Activated CD4-positive, CD25-positive, alpha-beta regulatory T cell treated with anti-CD3 and anti-CD28 coated beads, Interleukin-2, amount 50 U/mL, for 72 hours (primary cell): ENCODE measurements around the gene ATP1B1.
"Not testable (repeated sequence)": the region's sequence is repeated elsewhere in the genome, so short reads cannot be mapped to it uniquely, and the experiment has no call there.

ENCODE experiments used
- DNase-seq: peaks from one replicate; pipeline ENCODE4 v3.0.0; 2021

The ATP1B1 gene

DNA sequence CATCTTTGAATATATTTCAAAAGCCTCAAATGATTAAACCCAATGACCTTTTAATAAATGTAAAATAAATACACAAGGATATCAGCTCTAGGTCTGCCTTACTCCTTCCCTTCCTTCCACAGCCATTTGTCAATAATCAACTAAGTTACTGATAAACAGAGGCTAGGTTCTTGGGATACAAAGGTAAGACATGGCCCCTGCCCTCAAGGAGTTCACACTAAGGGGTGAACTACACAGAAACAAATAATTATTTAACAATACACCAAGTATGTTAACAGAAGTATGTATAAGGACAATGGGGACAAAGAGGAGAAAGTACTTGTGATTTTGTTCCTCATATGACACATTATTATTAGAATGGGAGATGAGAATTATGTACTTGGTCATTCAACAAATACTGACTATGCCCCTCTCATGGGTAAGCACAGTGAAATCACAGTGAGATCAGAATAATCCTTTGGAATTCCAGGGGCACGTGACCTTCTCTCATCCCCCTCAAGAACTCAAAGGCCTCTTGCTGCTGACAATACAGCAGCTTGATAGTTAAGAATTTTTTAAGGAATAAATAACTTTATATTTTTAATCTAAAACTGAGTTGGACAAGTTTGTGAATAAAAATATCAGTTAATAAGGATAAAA, 40.2 kb downstream of the ATP1B1 start:
- no peak for DNase-seq

DNA sequence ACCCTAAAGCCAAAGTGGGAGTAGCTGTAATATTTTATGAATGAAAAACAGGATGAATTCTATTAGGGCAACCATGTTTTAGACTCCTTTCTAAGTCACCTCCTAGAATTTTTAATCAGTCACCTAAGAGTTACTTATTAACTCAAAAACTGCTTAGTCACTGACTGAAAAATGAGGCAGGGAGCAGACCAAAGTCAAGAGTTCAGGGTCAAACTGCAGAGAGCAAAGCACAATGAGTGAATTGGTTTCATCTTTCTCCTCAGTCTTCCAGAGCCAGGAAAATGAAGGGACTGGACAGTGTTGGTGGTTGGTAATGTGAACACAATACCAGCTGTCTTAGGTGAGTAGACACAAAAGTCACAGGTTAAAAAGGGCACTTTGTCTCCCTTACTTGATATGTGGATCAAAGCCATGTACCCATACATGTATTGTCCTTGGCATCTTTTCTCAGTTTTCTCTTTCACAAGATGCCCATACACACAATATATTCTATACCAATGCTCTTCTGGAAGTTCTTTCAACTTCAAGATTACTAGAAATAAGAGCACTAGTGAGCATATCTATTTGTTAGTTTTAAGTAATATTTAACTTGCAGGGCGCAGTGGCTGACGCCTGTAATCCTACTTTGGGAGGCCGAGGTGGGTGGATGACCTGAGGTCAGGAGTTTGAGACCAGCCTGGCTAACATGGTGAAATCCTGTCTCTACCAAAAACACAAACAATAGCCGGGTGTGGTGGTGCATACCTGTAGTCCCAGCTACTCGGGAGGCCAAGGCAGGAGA, 42.2 kb downstream of the ATP1B1 start:
- no peak for DNase-seq

DNA sequence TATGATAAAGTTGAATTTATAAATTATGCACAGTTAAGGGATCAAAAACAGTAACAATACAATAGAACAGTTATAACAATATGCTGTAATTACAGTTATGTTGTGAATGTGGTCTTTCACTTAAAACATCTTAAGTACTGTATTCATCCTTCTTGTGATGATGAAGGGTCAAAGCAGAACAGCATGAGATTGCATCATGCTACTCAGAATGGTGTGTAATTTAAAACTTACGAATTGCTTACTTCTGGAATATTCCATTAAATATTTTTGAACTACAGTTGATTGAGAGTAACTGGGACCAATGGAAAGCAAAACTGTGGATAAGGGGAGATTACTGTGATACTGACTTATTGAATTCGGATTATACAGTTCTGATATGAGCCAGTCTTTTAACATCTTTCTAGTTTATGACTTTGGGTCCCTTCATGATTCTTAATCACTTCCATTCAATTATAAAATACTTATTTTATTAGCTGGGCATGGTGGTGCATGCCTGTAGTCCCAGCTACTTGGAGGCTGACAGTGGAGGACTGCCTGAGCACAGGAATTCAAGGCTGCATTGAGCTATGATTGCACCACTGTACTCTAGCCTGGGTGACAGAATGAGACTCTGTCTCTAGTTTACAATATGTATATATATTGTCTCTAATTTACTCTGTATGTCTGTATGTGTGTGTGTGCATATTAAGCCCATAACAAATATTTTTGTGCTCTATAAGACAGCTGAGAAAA, 43.2 kb downstream of the ATP1B1 start:
- no peak for DNase-seq

DNA sequence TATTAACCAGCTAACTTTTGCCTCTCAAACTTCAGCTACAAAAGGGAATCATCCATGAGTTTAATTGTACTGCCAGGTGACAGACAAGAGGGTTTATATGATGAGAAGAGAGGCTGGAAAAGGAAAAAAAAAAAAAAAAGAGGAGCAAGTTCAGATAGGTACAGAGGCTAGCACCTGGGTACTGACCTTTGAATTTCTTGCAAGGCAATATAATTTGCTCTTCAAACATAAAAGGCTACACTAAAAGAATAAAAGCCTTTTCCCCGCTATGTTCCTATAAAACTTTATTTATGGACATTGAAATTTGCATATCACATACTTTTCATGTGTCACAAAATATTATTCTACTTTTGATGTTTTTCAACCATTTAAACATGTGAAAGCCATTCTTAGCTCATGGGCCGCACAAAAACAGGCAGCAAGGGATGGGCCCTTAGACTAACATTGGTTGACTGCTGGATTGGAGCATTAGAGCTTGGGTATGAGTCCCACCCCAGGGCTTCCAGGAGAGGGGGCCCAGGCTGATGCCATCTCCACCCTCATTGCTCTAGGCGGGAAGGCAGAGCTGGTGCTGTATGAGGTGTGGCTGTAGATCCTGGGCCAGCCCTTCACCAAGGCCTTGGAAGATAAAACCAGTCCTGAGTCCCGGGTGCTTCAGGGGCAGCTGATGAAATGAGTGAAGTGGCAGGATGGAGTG, 44.3 kb downstream of the ATP1B1 start:
- no peak for DNase-seq

DNA sequence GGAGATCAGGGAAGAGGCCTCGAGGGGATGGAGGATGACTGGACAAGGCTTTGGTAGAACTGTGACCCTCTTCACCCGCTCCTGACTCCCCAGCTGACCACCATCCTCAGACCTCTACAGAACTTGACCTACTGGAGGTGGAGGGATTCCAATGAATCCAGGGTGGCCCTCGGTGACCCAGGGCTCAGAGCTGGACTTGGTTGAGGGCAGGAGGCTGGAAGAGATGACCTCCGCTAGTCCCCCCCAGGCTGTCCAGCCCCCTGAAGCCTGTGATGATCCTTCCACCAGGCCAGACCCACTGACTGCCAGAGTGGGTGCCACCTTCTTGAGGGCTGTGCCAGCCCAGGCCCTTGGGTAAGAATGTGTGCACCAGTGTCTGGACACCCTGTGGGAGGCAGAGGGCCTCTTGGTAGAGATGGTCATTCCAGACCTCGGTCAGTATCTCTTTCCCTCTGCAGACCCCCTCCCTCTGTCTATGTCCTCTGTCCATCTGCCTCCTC, 44.9 kb downstream of the ATP1B1 start:
- DNase-seq: no peak

DNA sequence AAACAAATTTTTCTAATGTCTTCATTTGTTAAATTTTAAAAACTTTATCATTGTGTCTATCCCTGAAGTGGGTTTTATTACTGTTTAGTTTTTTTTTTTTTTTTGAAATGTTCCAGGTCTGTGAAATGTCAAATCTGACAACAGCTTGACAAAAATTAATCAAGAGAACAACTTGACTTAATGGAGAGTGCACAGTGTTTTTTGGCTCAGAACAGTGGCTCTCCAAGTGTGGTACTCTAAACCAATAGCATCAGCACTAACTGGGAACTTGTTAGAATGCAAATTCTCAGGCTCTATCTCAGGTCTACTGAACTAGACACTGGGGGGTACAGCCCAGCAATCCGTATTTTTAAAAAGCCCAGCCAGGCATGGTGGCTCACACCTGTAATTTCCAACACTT, 49.2 kb downstream of the ATP1B1 start:
- no peak for DNase-seq

DNA sequence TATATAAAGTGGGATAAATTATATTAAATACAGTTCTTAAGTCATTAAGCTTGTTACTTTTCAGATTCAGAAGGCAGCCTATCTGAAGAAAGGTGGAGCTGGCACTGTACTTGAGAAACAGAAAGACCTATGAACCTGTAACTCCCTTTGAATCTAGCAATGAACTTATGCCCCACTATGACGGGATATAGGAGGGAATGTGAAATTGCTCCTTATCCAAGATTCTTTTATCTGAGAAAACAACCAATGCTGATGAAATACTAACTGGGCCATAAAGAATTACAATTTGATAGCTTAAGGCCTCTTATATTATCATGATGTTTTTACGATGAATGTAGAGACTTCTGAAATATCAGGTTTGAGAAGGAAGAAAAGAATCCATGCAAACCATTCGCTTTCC, 50.1 kb downstream of the ATP1B1 start:
- DNase-seq: no peak

DNA sequence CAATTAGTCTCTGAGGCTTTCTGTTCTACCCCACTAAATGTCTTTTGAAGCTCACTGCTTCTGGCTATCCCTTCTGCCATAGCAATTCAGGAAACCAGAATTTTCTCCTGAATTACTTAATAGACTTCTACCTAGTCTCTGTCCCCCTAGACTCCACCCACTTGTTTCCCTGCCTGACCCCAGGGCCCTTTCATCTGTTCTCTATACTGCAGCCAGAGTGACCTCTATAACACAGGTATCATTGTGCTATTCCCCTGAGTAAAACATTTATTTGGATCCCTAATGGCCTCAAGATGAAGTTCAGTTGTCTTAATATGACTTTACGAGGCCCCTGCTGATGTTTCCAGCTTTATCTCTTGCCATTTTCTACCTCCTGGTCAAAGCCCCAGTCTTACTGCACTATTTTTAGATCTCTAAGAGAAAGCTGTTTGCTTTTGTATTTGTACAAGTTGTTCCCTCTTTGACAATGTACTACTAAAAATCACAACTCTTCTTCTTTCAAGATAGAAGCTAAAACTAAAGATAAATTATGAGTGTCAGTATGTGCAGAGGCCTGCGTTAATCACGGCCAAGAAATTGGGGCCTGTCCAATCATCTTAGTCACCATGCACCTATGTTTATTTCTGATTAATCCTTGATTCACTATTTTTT, 54.5 kb downstream of the ATP1B1 start:
- no peak for DNase-seq

DNA sequence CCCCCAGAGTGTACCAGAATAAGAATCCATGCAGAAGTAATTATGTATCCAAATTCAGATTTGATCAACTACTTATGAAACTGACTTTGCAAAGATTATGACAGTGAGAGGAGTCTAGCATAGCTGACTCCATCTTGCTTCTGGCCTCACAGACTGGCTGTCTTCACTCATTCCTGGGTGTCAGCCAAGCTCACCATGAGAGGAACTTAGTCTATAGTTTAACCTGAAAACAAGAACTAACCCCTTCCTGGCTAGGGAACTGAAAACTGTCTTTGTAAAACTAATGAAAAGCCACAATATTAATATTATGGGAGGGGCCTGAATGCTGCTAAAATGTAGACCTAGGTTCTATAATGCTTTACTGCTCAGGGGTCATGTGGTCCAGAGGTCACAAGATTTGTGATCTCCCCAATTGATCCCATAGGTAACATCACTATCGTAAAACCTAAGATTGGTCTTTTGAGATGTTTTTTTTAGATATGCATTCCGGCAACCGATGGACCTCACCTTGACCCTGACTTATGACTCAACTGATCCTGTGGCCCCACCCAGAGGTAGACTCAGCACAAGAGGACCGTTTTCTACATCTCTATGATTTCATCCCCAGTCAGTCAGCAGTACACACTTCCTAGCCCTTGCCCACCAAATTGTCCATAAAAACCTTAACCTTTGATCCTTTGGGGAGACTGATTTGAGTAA, 55.2 kb downstream of the ATP1B1 start:
- DNase-seq: no peak

DNA sequence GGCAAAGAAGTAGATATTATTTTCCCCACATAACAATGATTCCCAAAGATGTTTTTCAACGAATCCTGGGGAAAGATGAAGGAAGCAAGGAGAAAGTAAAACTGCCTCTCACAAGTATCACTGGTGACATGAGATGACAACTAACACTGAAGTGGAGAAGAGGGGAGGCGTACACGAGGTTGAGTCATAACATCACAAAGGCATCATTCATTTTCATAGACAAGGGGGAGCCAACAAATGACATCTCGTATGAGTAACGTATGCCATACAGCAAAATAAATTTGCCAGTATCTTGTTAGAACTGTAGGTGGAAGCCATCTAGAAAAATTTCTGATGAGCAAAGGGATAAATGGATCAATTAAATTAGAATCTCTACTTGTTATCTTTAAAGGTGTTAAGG, 56.6 kb downstream of the ATP1B1 start:
- DNase-seq: no peak

DNA sequence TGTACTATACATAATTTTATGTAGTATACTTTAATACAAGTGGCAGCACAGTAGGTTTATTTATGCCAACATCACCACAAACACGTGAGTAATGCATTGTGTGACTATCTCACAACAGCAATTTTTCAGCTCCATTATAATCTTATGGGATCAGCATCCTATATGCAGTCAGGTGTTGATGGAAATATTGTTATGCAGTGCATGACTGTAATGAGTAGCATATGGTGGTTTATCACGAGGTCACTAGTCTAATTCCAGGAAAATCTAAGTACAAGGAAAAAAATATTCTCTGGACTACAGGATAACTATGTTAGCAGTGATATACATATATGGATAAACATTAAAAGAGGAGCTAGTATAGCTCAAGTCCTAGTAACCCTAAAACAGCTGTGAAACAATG, 69.0 kb downstream of the ATP1B1 start:
- DNase-seq: no peak

DNA sequence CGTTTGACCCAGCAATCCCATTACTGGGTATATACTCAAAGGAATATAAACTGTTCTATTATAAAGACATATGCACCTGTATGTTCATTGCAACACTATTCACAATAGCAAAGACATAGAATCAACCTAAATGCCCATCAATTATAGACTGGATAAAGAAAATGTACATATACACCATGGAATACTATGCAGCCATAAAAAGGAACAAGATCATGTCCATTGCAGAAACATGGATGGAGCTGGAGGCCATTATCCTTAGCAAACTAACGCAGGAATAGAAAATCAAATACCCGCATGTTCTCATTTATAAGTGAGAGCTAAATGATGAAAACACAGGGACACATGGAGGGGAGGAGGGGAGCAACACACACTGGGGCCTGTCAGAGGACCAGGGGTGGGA, 72.9 kb downstream of the ATP1B1 start:
- DNase-seq: not testable (repeated sequence)

DNA sequence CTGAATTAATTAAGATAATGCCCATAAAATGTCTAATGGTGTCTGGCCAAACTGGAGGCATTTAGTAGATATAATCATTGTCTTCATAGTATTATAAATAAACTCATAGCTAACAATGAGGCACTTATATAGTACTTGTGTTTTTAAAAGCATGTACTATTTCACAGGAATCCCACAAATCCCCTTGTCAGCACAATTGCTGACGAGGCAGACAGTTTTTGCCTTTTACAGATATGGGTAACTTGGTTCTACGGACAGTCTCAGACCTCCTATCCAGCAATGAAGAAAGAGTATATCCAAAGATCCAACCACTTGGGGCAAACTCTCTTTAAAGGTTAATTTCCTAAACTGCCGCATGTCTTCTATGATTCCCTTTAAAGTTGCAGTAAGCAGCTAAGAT, 73.7 kb downstream of the ATP1B1 start:
- DNase-seq: no peak
